Progenitor cell of endocrine pancreas (in vitro differentiated cells): ENCODE measurements around the gene DCLRE1A. TPM values are rescaled to one million over a fixed set of nuclear protein-coding genes. Genes with fewer than 3 reads are reported as not detected.

Source experiments
- DNase-seq: peaks from one replicate; pipeline ENCODE4 v3.0.0; 2021; ENCODE audit warnings: low spot score; ENCODE audit not compliant: unreplicated experiment
- H3K27ac Mint-ChIP-seq: 2 replicates; pipeline ENCODE4 v1.8.0; 2021; ENCODE audit warnings: mild to moderate bottlenecking, moderate library complexity, mixed read lengths
- H3K27me3 Mint-ChIP-seq: 2 replicates; pipeline ENCODE4 v1.8.0; 2021; ENCODE audit warnings: mixed read lengths
- H3K36me3 Mint-ChIP-seq: 2 replicates; pipeline ENCODE4 v1.8.0; 2022; ENCODE audit warnings: mixed read lengths; ENCODE audit not compliant: insufficient read depth
- H3K4me1 Mint-ChIP-seq: 2 replicates; pipeline ENCODE4 v1.8.0; 2021; ENCODE audit warnings: low read depth, mixed read lengths
- H3K4me3 Mint-ChIP-seq: 2 replicates; pipeline ENCODE4 v1.8.0; 2021; ENCODE audit warnings: low read depth, mild to moderate bottlenecking, moderate library complexity, mixed read lengths
- H3K9me3 Mint-ChIP-seq: 2 replicates; pipeline ENCODE4 v1.8.0; 2021; ENCODE audit warnings: low read depth, mixed read lengths
- total RNA-seq: library from RNA; stranded (reverse); gene quantifications from 2 replicates; pipeline ENCODE4 v1.2.1, GENCODE V29; 2021
- TF ChIP-seq, protein P1 (sequence below): fragments of 200-600 bp; sonication (generic); IDR thresholded peaks from one replicate; pipeline ENCODE4 v1.5.0; 2021; ENCODE audit warnings: antibody characterized with exemption, mild to moderate bottlenecking; ENCODE audit not compliant: unreplicated experiment

DCLRE1A gene
- total RNA-seq, 1 donor from 2014 or later, result 11.1 TPM

DNA sequence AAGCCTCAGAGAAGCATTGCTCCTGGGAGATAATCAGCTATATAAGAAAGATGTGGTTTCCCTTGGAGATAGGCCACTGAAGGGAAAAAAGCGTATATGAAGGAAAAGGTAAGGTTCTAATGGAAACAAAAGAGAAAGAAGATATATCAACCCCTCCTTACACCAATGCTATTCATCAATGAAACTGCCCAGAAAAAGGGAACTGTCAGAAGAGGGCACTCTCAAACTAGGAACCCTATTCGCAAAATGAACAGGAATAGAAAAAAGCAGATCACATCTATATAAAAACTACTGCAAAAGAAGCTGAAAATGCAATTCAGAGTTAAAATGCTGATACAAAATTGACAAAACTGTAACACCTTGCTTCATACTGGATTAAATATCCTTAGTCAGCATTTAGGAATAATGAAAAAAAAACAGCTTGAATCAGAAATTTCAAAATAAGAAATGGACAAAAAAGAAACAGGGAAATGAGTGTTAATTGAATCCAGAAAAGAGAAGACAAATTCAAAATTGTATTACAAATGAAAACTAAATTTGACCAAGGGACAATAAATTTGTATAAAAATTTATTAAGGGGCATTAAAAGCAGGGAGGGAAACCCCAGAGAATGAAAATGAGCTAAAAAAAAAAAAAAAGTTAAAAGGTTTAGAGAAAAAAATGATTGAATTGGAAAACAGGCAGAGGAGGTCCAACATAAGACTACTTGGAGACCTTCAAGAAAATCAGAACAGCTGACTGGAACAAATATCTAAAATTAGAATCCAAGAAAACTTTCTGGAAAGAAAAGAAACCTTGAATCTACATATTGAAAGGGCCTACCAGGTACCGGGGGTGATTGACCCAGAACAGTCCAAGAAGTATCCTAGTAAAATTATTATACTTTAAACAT is 18.5 kb upstream of the DCLRE1A start:
- TF ChIP-seq, protein P1, sequence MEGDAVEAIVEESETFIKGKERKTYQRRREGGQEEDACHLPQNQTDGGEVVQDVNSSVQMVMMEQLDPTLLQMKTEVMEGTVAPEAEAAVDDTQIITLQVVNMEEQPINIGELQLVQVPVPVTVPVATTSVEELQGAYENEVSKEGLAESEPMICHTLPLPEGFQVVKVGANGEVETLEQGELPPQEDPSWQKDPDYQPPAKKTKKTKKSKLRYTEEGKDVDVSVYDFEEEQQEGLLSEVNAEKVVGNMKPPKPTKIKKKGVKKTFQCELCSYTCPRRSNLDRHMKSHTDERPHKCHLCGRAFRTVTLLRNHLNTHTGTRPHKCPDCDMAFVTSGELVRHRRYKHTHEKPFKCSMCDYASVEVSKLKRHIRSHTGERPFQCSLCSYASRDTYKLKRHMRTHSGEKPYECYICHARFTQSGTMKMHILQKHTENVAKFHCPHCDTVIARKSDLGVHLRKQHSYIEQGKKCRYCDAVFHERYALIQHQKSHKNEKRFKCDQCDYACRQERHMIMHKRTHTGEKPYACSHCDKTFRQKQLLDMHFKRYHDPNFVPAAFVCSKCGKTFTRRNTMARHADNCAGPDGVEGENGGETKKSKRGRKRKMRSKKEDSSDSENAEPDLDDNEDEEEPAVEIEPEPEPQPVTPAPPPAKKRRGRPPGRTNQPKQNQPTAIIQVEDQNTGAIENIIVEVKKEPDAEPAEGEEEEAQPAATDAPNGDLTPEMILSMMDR, result no peak
- Mint-ChIP-seq H3K4me1 (peaks cover 13% of the 10 kb centered on the region), H3K27ac (no peak overlapping the region), H3K4me3 (no peak overlapping the region), H3K9me3 (peaks cover 26% of the 10 kb centered on the region), H3K36me3 (peaks cover 41% of the 10 kb centered on the region), H3K27me3 (no peaks in the 10 kb centered on the region)
- DNase-seq, result no peak

DNA sequence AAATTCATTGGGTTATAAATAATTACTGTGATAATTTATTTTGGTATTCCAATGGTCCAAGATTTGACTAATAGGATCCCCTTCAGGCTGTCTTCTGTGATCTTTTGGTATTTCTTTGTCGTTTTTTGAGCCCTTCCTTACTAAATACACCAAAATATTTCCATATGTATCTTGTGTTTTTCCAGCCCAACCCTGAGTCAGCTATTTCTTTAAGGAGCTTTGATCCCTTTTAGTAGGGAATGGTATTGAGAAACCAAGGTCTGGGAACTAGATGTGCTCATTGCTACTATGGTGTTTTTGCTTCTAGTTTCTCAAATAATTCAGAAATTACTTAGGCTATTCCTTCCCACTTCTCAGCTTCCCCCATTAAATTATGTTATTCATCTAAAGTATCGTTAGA is 15.9 kb upstream of the DCLRE1A start:
- peaks cover 41% of the 10 kb centered on the region for H3K36me3 Mint-ChIP-seq
- no peak for DNase-seq
- H3K4me1 Mint-ChIP-seq, result peaks cover 3% of the 10 kb centered on the region
- TF ChIP-seq, protein P1, result no peak
- H3K27me3 Mint-ChIP-seq, result no peaks in the 10 kb centered on the region
- H3K27ac Mint-ChIP-seq, result no peak overlapping the region
- H3K4me3 Mint-ChIP-seq, result no peak overlapping the region
- H3K9me3 Mint-ChIP-seq, result peaks cover 26% of the 10 kb centered on the region

- no peaks in the 10 kb centered on the region for H3K4me1 Mint-ChIP-seq
- DNase-seq, result no peak
These were observed 14.0 kb upstream of the DCLRE1A start for GRCh38 chr10:113867904-113868303.

GRCh38 chr10:113866551-113867394 is 12.9 kb upstream of the DCLRE1A start:
- Mint-ChIP-seq H3K27me3 (no peaks in the 10 kb centered on the region), H3K9me3 (peaks cover 15% of the 10 kb centered on the region), H3K36me3 (peaks cover 41% of the 10 kb centered on the region), H3K4me1 (no peaks in the 10 kb centered on the region), H3K4me3 (no peak overlapping the region), H3K27ac (no peak overlapping the region)
- no peak for DNase-seq
- TF ChIP-seq, protein P1, result no peak

More at GRCh38 chr10:113867904-113868303, 14.0 kb upstream of the DCLRE1A start:
- Mint-ChIP-seq H3K27me3 (no peaks in the 10 kb centered on the region), H3K36me3 (peaks cover 46% of the 10 kb centered on the region), H3K27ac (no peak overlapping the region), H3K4me3 (no peak overlapping the region), H3K9me3 (peaks cover 22% of the 10 kb centered on the region)
- TF ChIP-seq, protein P1, result no peak

GRCh38 chr10:113865901-113866300 is 12.0 kb upstream of the DCLRE1A start:
- H3K9me3 Mint-ChIP-seq, result peaks cover 14% of the 10 kb centered on the region
- H3K4me3 Mint-ChIP-seq, result no peak overlapping the region
- H3K36me3 Mint-ChIP-seq, result peaks cover 42% of the 10 kb centered on the region
- no peaks in the 10 kb centered on the region for H3K4me1 Mint-ChIP-seq
- no peaks in the 10 kb centered on the region for H3K27me3 Mint-ChIP-seq
- TF ChIP-seq, protein P1, result no peak
- H3K27ac Mint-ChIP-seq, result no peak overlapping the region
- no peak for DNase-seq
